ENCODE data around the gene TMEM263. TPM values are rescaled to one million over a fixed set of nuclear protein-coding genes. Genes with fewer than 3 reads are reported as not detected.

Gene TMEM263
- total and polyA plus RNA-seq, 8 donors, result 12.9 to 108 (median 29.9) TPM

- intact Hi-C loops (cut with DNase I; ENCODE audit: low total_unique reads), result no loop called here
- Histone ChIP-seq H3K4me1 (no peaks in the 10 kb centered on the region), H3K27ac (no peak overlapping the region), H3K9me3 (no peaks in the 10 kb centered on the region), H3K4me3 (no peak overlapping the region), H3K27me3 (no peaks in the 10 kb centered on the region), H3K36me3 (peaks cover 0 to 20% (median 10%) of the 10 kb centered on the region in 4 donors)
- TF ChIP-seq, protein P1, sequence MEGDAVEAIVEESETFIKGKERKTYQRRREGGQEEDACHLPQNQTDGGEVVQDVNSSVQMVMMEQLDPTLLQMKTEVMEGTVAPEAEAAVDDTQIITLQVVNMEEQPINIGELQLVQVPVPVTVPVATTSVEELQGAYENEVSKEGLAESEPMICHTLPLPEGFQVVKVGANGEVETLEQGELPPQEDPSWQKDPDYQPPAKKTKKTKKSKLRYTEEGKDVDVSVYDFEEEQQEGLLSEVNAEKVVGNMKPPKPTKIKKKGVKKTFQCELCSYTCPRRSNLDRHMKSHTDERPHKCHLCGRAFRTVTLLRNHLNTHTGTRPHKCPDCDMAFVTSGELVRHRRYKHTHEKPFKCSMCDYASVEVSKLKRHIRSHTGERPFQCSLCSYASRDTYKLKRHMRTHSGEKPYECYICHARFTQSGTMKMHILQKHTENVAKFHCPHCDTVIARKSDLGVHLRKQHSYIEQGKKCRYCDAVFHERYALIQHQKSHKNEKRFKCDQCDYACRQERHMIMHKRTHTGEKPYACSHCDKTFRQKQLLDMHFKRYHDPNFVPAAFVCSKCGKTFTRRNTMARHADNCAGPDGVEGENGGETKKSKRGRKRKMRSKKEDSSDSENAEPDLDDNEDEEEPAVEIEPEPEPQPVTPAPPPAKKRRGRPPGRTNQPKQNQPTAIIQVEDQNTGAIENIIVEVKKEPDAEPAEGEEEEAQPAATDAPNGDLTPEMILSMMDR (IDR thresholded peaks at IDR 0.05), result no peak
- TF ChIP-seq POLR2AphosphoS5 (IDR thresholded peaks at IDR 0.05), result no peak
- no peak for DNase-seq
- 93 to 97% (median 96%) methylated on average over 2 of the region's 2 CpGs for WGBS, 5 donors
Observed at GRCh38 chr12:107019546-107019945, 63.8 kb downstream of the TMEM263 start.

Other genes starting within 250 kb of the TMEM263 start
- gene RIC8B, start 181.2 kb upstream of the TMEM263 start, total RNA-seq, result 10 to 100 TPM in 3 of 5 donors, 1 to 10 TPM in 2; 2.9 to 71.0 (median 19.8) TPM
- 1 to 10 TPM; 2.2 to 7.5 (median 2.7) TPM for gene RIC8B, start 181.2 kb upstream of the TMEM263 start, polyA plus RNA-seq
- 10 to 100 TPM; 15.2 to 32.5 (median 17.1) TPM for gene MTERF2, start 31.2 kb downstream of the TMEM263 start, total RNA-seq
- gene MTERF2, start 31.2 kb downstream of the TMEM263 start, polyA plus RNA-seq, result 10 to 100 TPM in 2 of 3 donors, 1 to 10 TPM in 1; 9.0 to 18.8 (median 13.9) TPM
- 10 to 100 TPM; 14.0 to 95.1 (median 47.3) TPM for gene CRY1, start 137.6 kb downstream of the TMEM263 start, total RNA-seq
- 10 to 100 TPM in 1 of 3 donors, 1 to 10 TPM in 2; 3.6 to 17.3 (median 8.8) TPM for gene CRY1, start 137.6 kb downstream of the TMEM263 start, polyA plus RNA-seq